T-helper 1 cell treated with Interleukin-12 subunit alpha and Interleukin-12 subunit beta and Interleukin-4 antibody, amounts not matched to agents 30 μg/mL and 1 μg/mL, for 36 hours (primary cell): ENCODE data around the gene TEF.
"Not testable (repeated sequence)": the region's sequence is repeated elsewhere in the genome, so short reads cannot be mapped to it uniquely, and the experiment has no call there.

Source experiments
- H3K27ac Mint-ChIP-seq: one replicate; pipeline ENCODE4 v1.8.0; 2021; ENCODE audit warnings: mild to moderate bottlenecking, mixed read lengths
- H3K27me3 Mint-ChIP-seq: one replicate; pipeline ENCODE4 v1.8.0; 2021; ENCODE audit warnings: low read depth, mixed read lengths
- H3K36me3 Mint-ChIP-seq: one replicate; pipeline ENCODE4 v1.8.0; 2021; ENCODE audit warnings: low read depth, mixed read lengths
- H3K4me1 Mint-ChIP-seq: one replicate; pipeline ENCODE4 v1.8.0; 2021; ENCODE audit warnings: low read depth, mixed read lengths
- H3K4me3 Mint-ChIP-seq: one replicate; pipeline ENCODE4 v1.8.0; 2021; ENCODE audit warnings: mild to moderate bottlenecking, moderate library complexity, mixed read lengths
- H3K9me3 Mint-ChIP-seq: one replicate; pipeline ENCODE4 v1.8.0; 2021; ENCODE audit warnings: mixed read lengths

TEF gene

GRCh38 chr22:41437198-41437597 lies 55.5 kb downstream of the TEF start:
- Mint-ChIP-seq H3K27me3 (no peaks in the 10 kb centered on the region), H3K9me3 (no peaks in the 10 kb centered on the region), H3K27ac (peak overlapping the region; percentile 36), H3K4me1 (peaks cover 1% of the 10 kb centered on the region), H3K36me3 (peaks cover 20% of the 10 kb centered on the region), H3K4me3 (no peak overlapping the region)

- peaks cover 26% of the 10 kb centered on the region for H3K36me3 Mint-ChIP-seq
- not testable (repeated sequence) for H3K27me3 Mint-ChIP-seq, H3K27ac Mint-ChIP-seq, H3K9me3 Mint-ChIP-seq, H3K4me3 Mint-ChIP-seq
- peaks cover 13% of the 10 kb centered on the region for H3K4me1 Mint-ChIP-seq
These were observed 58.8 kb downstream of the TEF start for GRCh38 chr22:41440511-41440910.

- H3K4me1 Mint-ChIP-seq: peaks cover 13% of the 10 kb centered on the region
- H3K27ac Mint-ChIP-seq: no peak overlapping the region
- H3K36me3 Mint-ChIP-seq: peaks cover 13% of the 10 kb centered on the region
- no peaks in the 10 kb centered on the region for H3K9me3 Mint-ChIP-seq
- H3K4me3 Mint-ChIP-seq: no peak overlapping the region
- H3K27me3 Mint-ChIP-seq: no peaks in the 10 kb centered on the region
These were observed 60.6 kb downstream of the TEF start for GRCh38 chr22:41442240-41442792.

- H3K36me3 Mint-ChIP-seq: peaks cover 13% of the 10 kb centered on the region
- peaks cover 20% of the 10 kb centered on the region for H3K4me1 Mint-ChIP-seq
- peak overlapping the region; percentile 95 for H3K27ac Mint-ChIP-seq
- H3K4me3 Mint-ChIP-seq: peak overlapping the region; percentile 88
- no peaks in the 10 kb centered on the region for H3K27me3 Mint-ChIP-seq
- H3K9me3 Mint-ChIP-seq: no peaks in the 10 kb centered on the region
These were observed 62.8 kb downstream of the TEF start for GRCh38 chr22:41444360-41445128.

GRCh38 chr22:41445129-41446056 lies 63.7 kb downstream of the TEF start:
- Mint-ChIP-seq H3K4me1 (peaks cover 20% of the 10 kb centered on the region), H3K27ac (peak overlapping the region; percentile 95), H3K27me3 (no peaks in the 10 kb centered on the region), H3K36me3 (peaks cover 13% of the 10 kb centered on the region), H3K9me3 (no peaks in the 10 kb centered on the region), H3K4me3 (peak overlapping the region; percentile 88)

- H3K4me1 Mint-ChIP-seq: peaks cover 20% of the 10 kb centered on the region
- H3K27me3 Mint-ChIP-seq: no peaks in the 10 kb centered on the region
- H3K4me3 Mint-ChIP-seq: peak overlapping the region; percentile 88
- no peaks in the 10 kb centered on the region for H3K9me3 Mint-ChIP-seq
- H3K36me3 Mint-ChIP-seq: peaks cover 13% of the 10 kb centered on the region
- peak overlapping the region; percentile 95 for H3K27ac Mint-ChIP-seq
These were observed 64.3 kb downstream of the TEF start for GRCh38 chr22:41446057-41446501.

GRCh38 chr22:41446639-41447434 lies 65.1 kb downstream of the TEF start, which contains the start of gene TOB2:
TOB2 (minus strand) TSS chr22:41446801; CDS start chr22:41437345, 9,456 bp downstream.
- peaks cover 20% of the 10 kb centered on the region for H3K4me1 Mint-ChIP-seq
- no peaks in the 10 kb centered on the region for H3K27me3 Mint-ChIP-seq
- H3K36me3 Mint-ChIP-seq: peaks cover 13% of the 10 kb centered on the region
- H3K27ac Mint-ChIP-seq: peak within 1 kb of the TSS; percentile 95
- H3K9me3 Mint-ChIP-seq: no peaks in the 10 kb centered on the region
- peak within 1 kb of the TSS; percentile 88 for H3K4me3 Mint-ChIP-seq

GRCh38 chr22:41447435-41448188 lies 65.9 kb downstream of the TEF start:
- peaks cover 13% of the 10 kb centered on the region for H3K36me3 Mint-ChIP-seq

GRCh38 chr22:41448189-41448808 lies 66.6 kb downstream of the TEF start:
- no peaks in the 10 kb centered on the region for H3K27me3 Mint-ChIP-seq
- peaks cover 8% of the 10 kb centered on the region for H3K36me3 Mint-ChIP-seq
- no peaks in the 10 kb centered on the region for H3K9me3 Mint-ChIP-seq
- H3K4me1 Mint-ChIP-seq: peaks cover 15% of the 10 kb centered on the region
- peak overlapping the region; percentile 88 for H3K4me3 Mint-ChIP-seq
- H3K27ac Mint-ChIP-seq: peak overlapping the region; percentile 92

More at GRCh38 chr22:41447435-41448188, 65.9 kb downstream of the TEF start:
- peak overlapping the region; percentile 93 for H3K27ac Mint-ChIP-seq
- no peaks in the 10 kb centered on the region for H3K27me3 Mint-ChIP-seq
- H3K4me1 Mint-ChIP-seq: peaks cover 18% of the 10 kb centered on the region
- H3K4me3 Mint-ChIP-seq: peak overlapping the region; percentile 88
- no peaks in the 10 kb centered on the region for H3K9me3 Mint-ChIP-seq
